SK-N-MC (cell line): ENCODE data around the gene CTNNA1.

Experiments
- EZH2 ChIP-seq: fragments of 200-600 bp; sonication (generic); IDR thresholded peaks from one replicate; pipeline ENCODE4 v1.6.1; 2017; ENCODE audit warnings: antibody characterized with exemption
- POLR2AphosphoS5 ChIP-seq: IDR thresholded peaks from 2 replicates; pipeline ENCODE4 v1.6.1; 2012; ENCODE audit warnings: mild to moderate bottlenecking, low read depth, low read length, borderline replicate concordance

DNA sequence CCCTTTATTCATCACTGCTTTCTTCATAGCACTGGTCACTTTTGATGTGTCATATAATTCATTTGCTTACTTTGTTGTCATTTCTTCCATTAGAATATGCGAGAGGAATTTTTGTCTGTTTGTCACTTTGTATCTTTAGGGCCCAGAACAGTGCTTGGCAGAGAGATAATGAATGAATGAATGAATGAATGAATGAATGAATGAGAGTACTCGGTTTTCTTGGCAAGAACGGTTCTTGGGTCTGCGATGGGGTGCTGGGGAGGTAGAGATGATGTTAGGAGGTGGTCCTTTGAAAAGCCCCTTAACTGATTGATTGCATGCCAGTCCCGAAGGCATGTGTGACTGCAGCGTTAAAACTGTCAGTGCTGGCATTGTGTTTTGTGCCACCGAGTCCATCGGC is 174.3 kb downstream of the CTNNA1 start:
- TF ChIP-seq EZH2 (no peak), POLR2AphosphoS5 (no peak)
